SU-DHL-6 (cell line): ENCODE data around the gene ACAP2.

Experiments used
- H2AFZ ChIP-seq: fragments of 200-600 bp; sonication (generic); 2 replicates; pipeline ENCODE4 v1.6.1; 2014; ENCODE audit warnings: low read depth, mild to moderate bottlenecking, moderate library complexity, mixed read lengths, antibody characterized with exemption, low read length; ENCODE audit not compliant: severe bottlenecking
- H3F3A ChIP-seq: fragments of 200-600 bp; shearing (Covaris generic); 2 replicates; pipeline ENCODE4 v1.6.0; 2016; ENCODE audit warnings: antibody characterized with exemption, mild to moderate bottlenecking; ENCODE audit not compliant: insufficient read depth
- H3K27ac ChIP-seq: fragments of 200-600 bp; sonication (generic); 2 replicates; pipeline ENCODE4 v1.5.1; 2016; ENCODE audit warnings: low read depth, mild to moderate bottlenecking, low read length, moderate library complexity, mixed read lengths
- H3K27me3 ChIP-seq: fragments of 200-600 bp; sonication (generic), shearing (Covaris generic); 2 replicates; pipeline ENCODE4 v1.6.0; 2014; ENCODE audit warnings: mild to moderate bottlenecking, low read length
- H3K36me3 ChIP-seq: fragments of 200-600 bp; sonication (generic); 2 replicates; pipeline ENCODE4 v1.6.1; 2014; ENCODE audit warnings: mild to moderate bottlenecking, low read length, mixed read lengths
- H3K4me2 ChIP-seq: fragments of 300-600, 200-600 bp; shearing (Covaris generic), sonication (generic); 2 replicates; pipeline ENCODE4 v1.6.0; 2014; ENCODE audit warnings: low read length, low read depth, mild to moderate bottlenecking; ENCODE audit not compliant: poor library complexity, severe bottlenecking
- H3K4me3 ChIP-seq: fragments of 200-600 bp; sonication (generic); 2 replicates; pipeline ENCODE4 v1.5.1; 2014; ENCODE audit warnings: antibody characterized with exemption, low read length, mild to moderate bottlenecking, mixed read lengths; ENCODE audit not compliant: insufficient read depth, poor library complexity, severe bottlenecking
- H3K79me2 ChIP-seq: fragments of 200-600 bp; sonication (generic); 2 replicates; pipeline ENCODE4 v1.6.1; 2014; ENCODE audit warnings: mild to moderate bottlenecking, low read length, moderate library complexity; ENCODE audit not compliant: insufficient read depth
- H3K9ac ChIP-seq: fragments of 200-600 bp; sonication (generic); 2 replicates; pipeline ENCODE4 v1.7.0; 2014; ENCODE audit warnings: mild to moderate bottlenecking, low read length
- H3K9me2 ChIP-seq: fragments of 200-600 bp; sonication (generic); replicated peaks from 2 replicates; pipeline ENCODE4 v1.6.1; 2014; ENCODE audit warnings: low read length; ENCODE audit not compliant: insufficient read depth
- H3K9me3 ChIP-seq: fragments of 200-600 bp; sonication (generic); 2 replicates; pipeline ENCODE4 v1.6.1; 2014; ENCODE audit warnings: low read length, mixed read lengths; ENCODE audit not compliant: insufficient read depth
- H4K20me1 ChIP-seq: fragments of 200-600 bp; sonication (generic); 2 replicates; pipeline ENCODE4 v1.6.1; 2014; ENCODE audit warnings: low read depth, mild to moderate bottlenecking, antibody characterized with exemption, low read length, moderate library complexity, mixed read lengths
- CTCF ChIP-seq: fragments of 200-600 bp; sonication (generic); IDR thresholded peaks from one replicate; pipeline ENCODE4 v1.5.1; 2017; ENCODE audit warnings: antibody characterized with exemption, mild to moderate bottlenecking, low read length, moderate library complexity; ENCODE audit not compliant: insufficient read depth, poor library complexity, severe bottlenecking
- EZH2phosphoT487 ChIP-seq: fragments of 200-600 bp; sonication (generic), shearing (Covaris generic); conservative IDR thresholded peaks from 2 replicates; pipeline ENCODE4 v1.6.1; 2018; ENCODE audit warnings: mild to moderate bottlenecking, antibody characterized with exemption, low read length, moderate library complexity, mixed read lengths

The ACAP2 gene

GRCh38 chr3:195263925-195264600 is 178.8 kb downstream of the ACAP2 start:
- no peak overlapping the region for H2AFZ ChIP-seq
- H3K9me2 ChIP-seq: no peaks in the 10 kb centered on the region
- H3K4me2 ChIP-seq: no peak overlapping the region
- H3K27me3 ChIP-seq: no peaks in the 10 kb centered on the region
- no peak overlapping the region for H3K27ac ChIP-seq
- no peaks in the 10 kb centered on the region for H4K20me1 ChIP-seq
- no peak overlapping the region for H3K4me3 ChIP-seq
- H3K36me3 ChIP-seq: no peaks in the 10 kb centered on the region
- H3F3A ChIP-seq: no peaks in the 10 kb centered on the region; the same call in 1 of the 2 replicates
- no peak overlapping the region for H3K9ac ChIP-seq
- H3K9me3 ChIP-seq: no peaks in the 10 kb centered on the region
- TF ChIP-seq CTCF (no peak), EZH2phosphoT487 (no peak)
- no peaks in the 10 kb centered on the region for H3K79me2 ChIP-seq

- TF ChIP-seq EZH2phosphoT487: no peak
- no peak for TF ChIP-seq CTCF
- Histone ChIP-seq H3F3A (no peaks in the 10 kb centered on the region; the same call in 1 of the 2 replicates), H3K9me2 (no peaks in the 10 kb centered on the region), H3K9ac (no peak overlapping the region), H3K9me3 (no peaks in the 10 kb centered on the region), H3K27me3 (no peaks in the 10 kb centered on the region), H4K20me1 (no peaks in the 10 kb centered on the region), H3K4me2 (no peak overlapping the region), H2AFZ (no peak overlapping the region), H3K79me2 (no peaks in the 10 kb centered on the region), H3K36me3 (no peaks in the 10 kb centered on the region), H3K27ac (no peak overlapping the region), H3K4me3 (no peak overlapping the region)
These were observed 179.5 kb downstream of the ACAP2 start for GRCh38 chr3:195263193-195263924.

- H4K20me1 ChIP-seq: no peaks in the 10 kb centered on the region
- no peaks in the 10 kb centered on the region for H3K36me3 ChIP-seq
- no peaks in the 10 kb centered on the region for H3K27me3 ChIP-seq
- H3K27ac ChIP-seq: no peak overlapping the region
- no peak overlapping the region for H2AFZ ChIP-seq
- no peaks in the 10 kb centered on the region; the same call in 1 of the 2 replicates for H3F3A ChIP-seq
- no peak overlapping the region for H3K9ac ChIP-seq
- TF ChIP-seq CTCF (no peak), EZH2phosphoT487 (no peak)
- H3K9me3 ChIP-seq: no peaks in the 10 kb centered on the region
- no peaks in the 10 kb centered on the region for H3K9me2 ChIP-seq
- H3K4me3 ChIP-seq: no peak overlapping the region
- H3K79me2 ChIP-seq: no peaks in the 10 kb centered on the region
- no peak overlapping the region for H3K4me2 ChIP-seq
These were observed 180.9 kb downstream of the ACAP2 start for GRCh38 chr3:195261925-195262324.
